NCI-H226 (cell line): Measurements from ENCODE around the gene PCDHGA1.

ENCODE experiments used
- DNase-seq: peaks from one replicate; pipeline ENCODE4 v3.0.0-alpha.2; 2015

The PCDHGA1 gene

DNA sequence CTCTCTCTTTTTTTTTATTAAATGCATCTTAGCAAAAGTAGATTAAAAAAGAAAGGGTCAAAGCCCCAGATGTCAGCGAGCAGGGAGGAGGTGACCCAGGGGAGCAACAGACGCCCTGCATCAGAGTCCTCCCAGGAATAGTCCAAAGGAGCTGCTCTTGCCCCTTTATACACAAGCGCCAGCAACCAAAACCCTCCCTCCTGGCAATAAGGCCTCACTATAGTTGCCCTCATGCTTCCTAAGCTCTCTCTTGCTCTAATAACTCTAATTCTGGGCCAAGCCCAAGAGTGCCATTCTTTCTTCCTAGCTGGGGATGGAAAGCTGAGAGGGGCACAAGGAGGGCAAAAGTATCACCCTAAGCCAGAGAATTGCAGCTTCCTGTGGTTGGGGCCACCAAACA, 184.8 kb downstream of the PCDHGA1 start:
- DNase-seq: no peak

GRCh38 chr5:141515946-141516671, 185.8 kb downstream of the PCDHGA1 start:
- no peak for DNase-seq

GRCh38 chr5:141516672-141517025, 186.3 kb downstream of the PCDHGA1 start:
- DNase-seq: no peak

DNA sequence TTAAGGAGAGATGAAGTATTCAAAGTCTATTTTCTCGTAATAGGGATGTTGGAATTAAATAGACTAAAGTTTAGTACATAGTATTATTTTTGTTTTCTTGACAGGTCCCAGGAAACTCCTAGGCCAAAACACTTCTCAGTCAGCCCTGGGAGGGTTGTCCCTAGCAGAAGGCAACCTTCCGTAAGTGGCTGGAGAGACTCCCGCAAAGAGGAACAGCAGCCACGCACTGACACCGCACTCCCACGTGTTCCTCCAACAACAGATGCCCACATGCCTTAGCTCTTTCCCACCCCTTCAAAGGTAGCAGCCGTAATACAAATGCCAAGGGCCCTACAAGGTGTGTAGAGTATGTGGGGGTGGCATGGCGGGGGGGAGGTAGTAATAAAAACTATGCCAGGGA, 187.0 kb downstream of the PCDHGA1 start:
- DNase-seq: no peak

GRCh38 chr5:141517880-141518617, 187.7 kb downstream of the PCDHGA1 start:
- DNase-seq: no peak

DNA sequence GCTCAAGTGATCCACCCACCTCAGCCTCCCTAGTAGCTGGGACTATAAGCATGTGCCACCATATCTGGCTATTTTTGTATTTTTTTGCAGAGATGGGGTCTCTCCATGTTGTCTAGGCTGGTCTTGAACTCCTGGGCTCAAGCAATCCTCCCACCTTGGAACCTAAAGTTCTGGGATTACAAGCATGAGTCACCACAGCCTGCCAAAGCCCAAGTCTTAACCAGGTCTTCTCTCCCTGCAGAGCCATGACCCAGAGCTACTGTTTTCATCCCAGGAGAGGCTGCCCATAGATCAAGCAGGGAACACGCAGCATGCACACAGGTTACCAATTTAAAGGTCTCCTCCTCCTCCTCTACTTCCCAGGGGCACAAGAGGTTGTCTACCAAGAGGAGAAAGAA, 188.3 kb downstream of the PCDHGA1 start:
- DNase-seq: no peak

DNA sequence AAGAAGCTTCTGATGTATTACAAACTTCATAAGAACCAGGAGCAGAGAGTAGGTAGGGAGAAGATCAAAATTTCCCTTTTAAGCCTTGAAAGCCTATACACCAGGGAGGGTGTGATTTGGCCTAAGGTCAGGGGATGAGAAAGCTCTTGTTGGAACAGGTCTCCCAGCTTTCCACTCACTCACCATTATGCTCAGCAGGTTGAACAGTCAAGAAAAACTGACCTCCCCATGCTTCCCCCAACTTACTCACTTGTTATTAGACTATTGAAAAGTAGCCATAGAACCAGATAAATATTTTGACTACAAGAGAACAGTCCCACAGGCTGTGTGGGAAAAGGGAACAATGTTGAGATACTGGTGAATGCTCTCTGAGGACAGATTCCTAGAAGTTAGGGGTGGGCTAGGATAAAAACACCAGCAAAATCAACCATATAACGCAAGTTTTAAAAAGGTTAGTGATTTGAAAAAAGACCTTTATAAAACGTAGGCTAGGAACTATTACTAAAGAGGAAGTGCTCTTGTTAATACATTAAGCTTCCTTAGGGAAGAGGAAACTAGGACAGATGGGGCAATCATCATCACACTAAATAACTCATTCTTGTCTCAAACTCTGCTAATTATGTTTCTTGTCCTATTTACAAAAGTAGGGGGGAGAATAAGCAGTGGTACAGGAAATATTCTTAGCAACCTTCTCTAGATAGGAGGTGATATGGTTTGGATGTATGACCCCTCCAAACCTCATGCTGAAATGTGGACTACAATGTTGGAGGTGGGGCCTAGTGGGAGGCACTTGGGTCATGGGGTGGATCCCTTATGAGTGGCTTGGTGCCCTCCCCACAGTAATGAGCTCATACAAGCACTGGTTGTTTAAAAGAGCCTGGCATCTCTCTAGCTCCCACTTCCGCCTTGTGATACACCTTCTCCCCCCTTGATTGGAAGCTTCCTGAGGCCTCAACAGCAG, 189.6 kb downstream of the PCDHGA1 start:
- DNase-seq: no peak

GRCh38 chr5:141521244-141521781, 191.0 kb downstream of the PCDHGA1 start:
- peak; percentile 97 for DNase-seq

GRCh38 chr5:141522301-141522700, 192.0 kb downstream of the PCDHGA1 start:
- no peak for DNase-seq

- no peak for DNase-seq
Measured at GRCh38 chr5:141523991-141524390, 193.7 kb downstream of the PCDHGA1 start.

DNA sequence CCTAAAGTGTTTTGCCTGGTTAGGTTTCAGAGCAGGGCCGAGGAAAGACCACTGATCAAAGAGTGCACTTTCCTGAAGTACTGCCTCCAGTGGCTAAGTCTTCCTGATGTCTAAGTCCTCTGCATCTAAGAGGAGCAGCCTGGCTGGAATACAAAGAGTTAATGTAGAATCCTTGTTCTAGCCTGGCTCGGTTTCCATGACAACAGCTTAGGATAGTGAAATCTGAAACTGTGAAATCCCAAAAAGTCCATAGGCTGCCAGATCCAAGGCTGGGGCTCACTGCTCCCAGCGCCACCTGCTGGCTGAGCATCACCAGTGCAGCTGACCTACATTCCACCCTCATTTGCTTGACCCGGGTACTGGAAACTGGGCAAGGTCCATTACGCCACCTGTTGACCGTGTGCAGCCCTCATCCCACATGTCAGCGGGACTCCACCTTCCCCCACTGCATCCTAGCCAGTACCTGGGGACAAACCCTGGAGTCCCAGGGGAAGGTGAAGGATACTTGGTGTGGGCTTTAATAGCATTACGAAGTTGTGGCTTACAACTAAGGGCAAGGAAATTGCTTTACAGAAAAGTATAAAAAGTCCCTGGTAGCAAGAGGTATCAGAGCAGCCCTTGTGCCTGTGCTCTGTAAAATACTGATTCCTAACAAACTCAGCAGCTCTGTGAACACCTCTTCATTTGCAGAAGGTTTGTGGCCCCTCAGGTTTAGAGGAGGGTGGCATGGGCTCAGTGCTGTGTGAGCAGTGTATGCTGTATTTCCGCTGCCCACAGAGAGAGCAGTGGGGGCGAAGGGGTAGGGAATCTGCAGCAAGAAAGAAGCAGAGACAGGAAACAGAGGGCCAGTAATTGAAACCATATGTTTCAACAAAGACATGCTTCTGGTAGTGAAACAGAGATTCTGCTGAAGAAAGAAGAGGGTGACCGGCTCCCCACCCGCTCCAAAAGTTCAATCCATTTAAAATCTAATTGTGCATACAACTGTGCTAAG, 194.6 kb downstream of the PCDHGA1 start:
- peak; percentile 81 for DNase-seq

- no peak for DNase-seq
Measured at GRCh38 chr5:141525653-141526052, 195.3 kb downstream of the PCDHGA1 start.

DNA sequence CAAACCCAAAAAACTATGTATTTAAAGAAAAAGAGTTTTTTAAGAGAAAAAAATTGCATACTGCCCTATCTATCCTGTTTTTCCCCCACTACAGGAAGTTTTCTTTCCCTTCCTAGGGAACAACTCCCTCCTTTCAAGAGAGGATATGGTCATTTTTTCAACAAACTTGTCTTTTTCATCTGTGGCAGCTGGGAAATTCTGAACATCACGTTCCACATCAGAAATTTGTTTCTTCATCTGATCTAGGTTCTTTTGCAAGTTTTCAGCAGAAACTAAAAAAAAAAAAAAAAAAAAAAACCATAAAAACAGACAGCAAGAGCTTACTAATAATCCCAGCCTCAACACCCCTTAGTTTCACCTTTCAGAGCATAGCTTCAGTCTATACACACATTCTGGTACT, 197.1 kb downstream of the PCDHGA1 start:
- DNase-seq: no peak

GRCh38 chr5:141528291-141528984, 198.1 kb downstream of the PCDHGA1 start:
- DNase-seq: no peak

DNA sequence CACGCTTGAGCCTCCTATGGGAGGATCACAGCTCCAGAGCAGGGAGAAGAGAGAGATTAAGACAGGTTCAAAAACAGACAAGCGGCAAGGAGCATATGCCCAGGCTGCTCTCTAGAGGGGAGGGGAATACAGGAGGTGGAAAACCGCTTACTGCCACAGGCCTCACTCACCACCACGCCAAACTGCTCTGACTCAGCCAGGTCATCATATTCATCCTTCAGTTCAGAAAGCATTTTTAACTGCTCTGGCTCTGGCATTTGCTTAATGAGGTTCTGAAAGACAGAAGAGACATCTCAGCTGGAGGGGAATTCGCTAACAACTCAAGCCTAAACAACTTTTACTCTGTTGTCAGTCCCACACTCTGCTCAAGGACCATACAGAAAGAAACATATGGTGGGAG, 198.7 kb downstream of the PCDHGA1 start:
- no peak for DNase-seq

DNA sequence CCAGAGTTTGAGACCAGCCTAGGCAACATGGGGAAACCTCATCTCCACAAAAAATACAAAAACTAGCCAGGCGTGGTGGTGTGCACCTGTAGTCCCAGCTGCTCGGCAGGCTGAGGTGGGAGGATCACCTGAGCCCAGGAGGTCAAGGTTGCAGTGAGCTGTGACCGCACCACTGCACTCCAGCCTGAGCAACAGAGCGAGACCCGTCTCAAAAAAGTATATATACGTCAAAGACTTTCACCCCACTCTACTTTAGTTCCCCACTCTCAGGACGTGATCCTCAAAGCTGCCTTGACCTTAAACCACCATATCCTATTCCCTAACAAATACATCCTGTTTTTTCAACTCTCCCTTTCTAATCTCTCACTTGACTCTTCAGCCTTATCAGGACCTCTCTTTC, 199.6 kb downstream of the PCDHGA1 start:
- no peak for DNase-seq

DNA sequence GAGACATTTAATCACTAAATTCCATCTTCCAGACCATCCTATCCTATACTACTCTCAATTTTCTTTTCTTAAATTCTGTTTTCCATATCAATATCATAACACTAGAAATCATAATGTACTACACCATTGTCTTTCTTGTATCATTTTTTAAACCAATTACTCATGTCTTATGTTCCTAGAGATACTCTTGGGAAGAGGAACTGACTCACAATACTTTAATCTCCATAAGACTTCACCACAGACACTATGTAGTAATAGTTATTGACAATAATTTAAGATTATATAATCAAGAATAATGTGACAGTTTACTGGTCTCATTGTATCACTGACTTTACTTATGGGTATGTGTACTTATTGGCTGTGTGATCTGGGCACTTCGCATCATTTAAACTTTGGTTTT, 202.4 kb downstream of the PCDHGA1 start:
- DNase-seq: no peak

GRCh38 chr5:141533897-141534296, 203.6 kb downstream of the PCDHGA1 start:
- no peak for DNase-seq

DNA sequence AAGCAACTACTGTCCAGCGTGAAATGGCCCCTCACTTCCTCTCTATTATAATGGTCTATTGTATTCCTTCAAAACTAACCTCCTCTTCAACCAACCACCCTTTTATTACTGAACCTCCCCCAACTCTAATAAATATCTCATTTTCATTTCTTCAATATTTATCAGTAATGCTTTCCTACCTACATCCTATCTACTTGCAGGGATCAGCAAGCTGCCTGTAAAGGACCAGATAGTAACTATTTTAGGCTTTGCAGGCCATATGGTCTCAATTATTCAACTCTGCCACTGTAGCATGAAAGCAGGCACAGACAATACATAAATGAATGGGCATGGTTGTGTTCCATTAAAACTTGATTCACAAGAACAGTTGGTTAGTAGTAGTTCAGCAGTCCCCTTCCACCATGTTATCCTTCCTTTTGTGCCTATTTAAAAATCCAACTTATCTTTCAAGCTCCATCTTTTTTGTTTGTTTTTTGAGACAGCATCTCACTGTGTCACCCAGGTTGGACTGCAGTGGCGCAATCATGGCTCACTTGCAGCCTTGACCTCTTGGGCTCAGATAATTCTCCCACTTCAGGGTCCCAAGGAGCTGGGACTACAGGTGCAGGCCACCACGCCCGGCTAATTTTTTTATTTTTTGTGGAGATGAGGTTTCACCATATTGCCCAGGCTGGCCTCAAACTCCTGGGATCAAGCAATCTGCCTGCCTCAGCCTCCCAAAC, 204.3 kb downstream of the PCDHGA1 start:
- no peak for DNase-seq

DNA sequence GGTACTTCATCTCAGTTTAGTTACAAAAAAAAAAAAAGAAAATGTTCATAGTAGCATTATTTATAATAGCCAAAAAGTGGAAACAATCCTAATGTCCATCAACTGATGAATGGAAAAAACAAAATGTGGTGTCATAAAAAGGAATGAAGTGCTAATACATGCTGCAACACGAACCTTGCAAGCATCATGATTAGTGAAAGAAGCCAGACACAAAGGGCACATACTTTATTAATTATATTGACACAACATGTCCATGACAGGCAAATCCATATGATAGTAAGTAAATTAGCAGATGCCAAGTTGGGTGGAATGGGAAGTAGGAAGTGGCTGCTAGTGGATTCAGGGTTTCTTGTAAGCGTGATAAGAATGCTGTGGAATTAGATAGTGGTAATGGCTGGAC, 212.7 kb downstream of the PCDHGA1 start:
- DNase-seq: no peak

- DNase-seq: peak; percentile 4
Measured at GRCh38 chr5:141547488-141547887, 217.2 kb downstream of the PCDHGA1 start.
